Measurements from ENCODE around the gene MRPL20. TPM values are rescaled to one million over a fixed set of nuclear protein-coding genes. Genes with fewer than 3 reads are reported as not detected.
A peak's percentile ranks its signal among the peaks of the same experiment; 100 is the strongest.
"Not testable (repeated sequence)": the region's sequence is repeated elsewhere in the genome, so short reads cannot be mapped to it uniquely, and the experiment has no call there.

Gene MRPL20
- total and polyA plus RNA-seq, 5 donors: 121 to 190 (median 135) TPM

DNA sequence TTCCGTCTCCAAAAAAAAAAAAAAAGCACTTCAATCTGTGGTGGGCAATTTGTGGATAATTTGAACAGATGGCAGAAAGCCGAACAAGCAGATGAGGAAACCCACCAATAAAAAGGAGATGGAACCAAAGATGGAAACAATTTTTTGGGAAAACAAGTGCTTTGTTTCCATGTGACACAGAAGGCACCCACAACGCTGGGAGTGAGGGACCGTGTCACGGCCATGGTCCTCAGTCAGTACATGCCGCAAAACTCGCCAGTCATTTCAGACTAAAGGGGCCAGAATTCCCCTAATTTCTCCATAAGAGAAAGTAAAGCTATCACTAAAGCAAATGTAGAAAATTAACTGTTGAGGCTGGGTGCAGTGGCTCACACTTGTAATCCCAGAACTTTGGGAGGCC, 13.0 kb downstream of the MRPL20 start:
- H3K4me3 ChIP-seq (ENCODE audit: low read length): no peak overlapping the region
- no peaks in the 10 kb centered on the region for H3K9me3 ChIP-seq (ENCODE audit: control insufficient read depth, low read length)
- H3K4me1 ChIP-seq (ENCODE audit: control insufficient read depth, insufficient read depth, low read length): peaks cover 7% of the 10 kb centered on the region
- no peaks in the 10 kb centered on the region for H3K27me3 ChIP-seq (ENCODE audit: control insufficient read depth, insufficient read depth)
- 95% methylated on average over 7 of the region's 7 CpGs for WGBS
- ATAC-seq (no peak), DNase-seq (peak in 2 of 3 donors; percentile 9 to 11)
- no peak overlapping the region for H3K27ac ChIP-seq (ENCODE audit: low read length)
- intact Hi-C loops (cut with DNase I): no loop called here

DNA sequence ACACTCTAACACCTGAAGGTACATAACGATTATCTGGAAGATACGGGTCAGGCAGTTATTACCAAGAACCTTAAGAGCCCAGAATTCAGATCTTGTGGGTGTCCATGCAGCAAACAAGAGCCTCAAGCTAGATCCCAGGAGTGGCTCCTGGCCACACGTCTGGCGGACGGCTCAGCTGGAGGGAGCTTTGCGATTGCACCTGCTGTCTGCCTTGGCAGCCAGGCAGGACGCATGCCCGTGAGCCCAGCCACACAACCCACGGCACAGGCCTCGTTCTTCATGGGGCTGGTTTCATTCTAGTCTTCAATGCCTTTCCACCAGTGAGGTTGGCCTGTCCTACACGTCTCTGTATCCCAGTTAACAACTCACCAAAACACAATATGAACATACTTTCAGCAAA, 13.7 kb downstream of the MRPL20 start:
- Histone ChIP-seq H3K9me3 (ENCODE audit: control insufficient read depth, low read length) (no peaks in the 10 kb centered on the region), H3K27me3 (ENCODE audit: control insufficient read depth, insufficient read depth) (no peaks in the 10 kb centered on the region), H3K4me3 (ENCODE audit: low read length) (no peak overlapping the region), H3K4me1 (ENCODE audit: control insufficient read depth, insufficient read depth, low read length) (peaks cover 7% of the 10 kb centered on the region), H3K27ac (ENCODE audit: low read length) (no peak overlapping the region)
- intact Hi-C loops (cut with DNase I): no loop called here
- peak in 2 of 3 donors; percentile 28 to 31 for DNase-seq
- no peak for ATAC-seq
- WGBS: 94% methylated on average over 11 of the region's 11 CpGs

GRCh38 chr1:1393014-1393413, 14.1 kb downstream of the MRPL20 start:
- peaks cover 5% of the 10 kb centered on the region for H3K4me1 ChIP-seq (ENCODE audit: control insufficient read depth, insufficient read depth, low read length)
- no peak overlapping the region for H3K27ac ChIP-seq (ENCODE audit: low read length)
- ATAC-seq (no peak), DNase-seq (peak in 2 of 3 donors; percentile 3 to 27)
- H3K27me3 ChIP-seq (ENCODE audit: control insufficient read depth, insufficient read depth): no peaks in the 10 kb centered on the region
- no peak overlapping the region for H3K4me3 ChIP-seq (ENCODE audit: low read length)
- WGBS: 86% methylated on average over 4 of the region's 4 CpGs
- intact Hi-C loops (cut with DNase I): no loop called here
- no peaks in the 10 kb centered on the region for H3K9me3 ChIP-seq (ENCODE audit: control insufficient read depth, low read length)

DNA sequence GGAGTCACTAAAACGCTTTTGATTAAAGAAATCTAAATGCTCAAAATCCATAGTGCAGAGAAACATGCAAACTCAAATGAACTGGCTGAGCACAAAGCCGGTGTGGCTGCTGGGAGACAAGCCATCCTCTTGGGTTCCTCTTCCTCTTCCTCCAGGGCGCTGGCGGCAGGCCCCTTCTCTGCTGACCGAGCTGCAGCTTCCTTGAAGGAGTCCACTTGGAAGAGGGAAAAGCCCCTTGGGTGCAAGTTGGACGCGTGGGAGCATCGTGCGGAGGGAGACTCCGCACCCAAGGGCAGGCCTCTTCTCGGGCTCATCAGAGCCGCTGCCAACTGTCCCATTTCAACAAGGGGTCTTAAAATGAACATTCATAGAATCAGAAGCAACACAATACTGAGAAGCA, 15.9 kb downstream of the MRPL20 start:
- intact Hi-C loops (cut with DNase I): no loop called here

DNA sequence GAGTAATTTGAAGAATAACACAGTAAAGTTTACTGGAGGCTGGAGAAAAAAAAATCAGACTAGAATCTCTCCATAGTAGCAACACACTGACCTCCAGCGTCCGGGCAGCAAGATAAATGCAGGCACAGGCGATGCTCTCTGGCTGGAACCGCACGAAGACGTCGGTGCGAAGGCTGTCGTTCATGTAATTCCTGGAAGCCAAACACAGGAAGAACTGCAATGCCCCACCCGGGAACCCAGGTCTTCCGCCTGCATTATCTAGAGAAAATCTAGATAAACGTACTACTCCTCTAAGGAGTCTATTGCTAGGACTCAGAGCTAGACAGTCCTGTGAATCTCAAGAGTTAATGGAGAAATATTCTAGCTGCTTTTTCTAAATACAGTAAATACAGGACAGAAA, 16.4 kb downstream of the MRPL20 start:
- no peaks in the 10 kb centered on the region for H3K9me3 ChIP-seq (ENCODE audit: control insufficient read depth, low read length)
- H3K4me1 ChIP-seq (ENCODE audit: control insufficient read depth, insufficient read depth, low read length): no peaks in the 10 kb centered on the region
- ATAC-seq: no peak
- no peak overlapping the region for H3K4me3 ChIP-seq (ENCODE audit: low read length)
- 66% methylated on average over 12 of the region's 12 CpGs for WGBS
- H3K27me3 ChIP-seq (ENCODE audit: control insufficient read depth, insufficient read depth): no peaks in the 10 kb centered on the region
- intact Hi-C loops (cut with DNase I): no loop called here
- H3K27ac ChIP-seq (ENCODE audit: low read length): no peak overlapping the region
- peak in 2 of 3 donors; percentile 21 to 25 for DNase-seq

More for the DNA sequence above, 15.9 kb downstream of the MRPL20 start:
- DNase-seq: peak in 2 of 3 donors; percentile 34 to 38
- no peak for ATAC-seq
- Histone ChIP-seq H3K9me3 (ENCODE audit: control insufficient read depth, low read length) (no peaks in the 10 kb centered on the region), H3K4me1 (ENCODE audit: control insufficient read depth, insufficient read depth, low read length) (no peaks in the 10 kb centered on the region), H3K4me3 (ENCODE audit: low read length) (no peak overlapping the region), H3K27ac (ENCODE audit: low read length) (no peak overlapping the region), H3K27me3 (ENCODE audit: control insufficient read depth, insufficient read depth) (no peaks in the 10 kb centered on the region)
- 72% methylated on average over 12 of the region's 12 CpGs for WGBS

DNA sequence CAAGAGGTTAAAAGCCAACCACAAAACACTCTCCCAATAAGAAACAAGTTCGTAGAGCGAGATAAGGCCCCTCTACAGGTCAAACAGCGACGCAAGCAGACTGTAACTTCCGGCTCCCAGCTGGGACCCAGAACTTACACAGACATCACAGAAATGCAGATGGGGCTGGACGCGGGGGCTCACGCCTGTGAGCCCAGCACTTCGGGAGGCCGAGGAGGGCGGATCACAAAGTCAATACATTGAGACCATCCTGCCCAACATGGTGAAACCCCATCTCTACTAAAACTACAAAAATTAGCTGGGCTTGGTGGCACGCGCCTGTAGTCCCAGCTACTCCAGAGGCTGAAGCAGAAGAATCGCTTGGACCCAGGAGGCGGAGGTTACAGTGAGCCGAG, 19.0 kb downstream of the MRPL20 start:
- Histone ChIP-seq H3K9me3 (ENCODE audit: control insufficient read depth, low read length) (no peaks in the 10 kb centered on the region), H3K27me3 (ENCODE audit: control insufficient read depth, insufficient read depth) (no peaks in the 10 kb centered on the region), H3K4me3 (ENCODE audit: low read length) (no peak overlapping the region), H3K27ac (ENCODE audit: low read length) (no peak overlapping the region), H3K4me1 (ENCODE audit: control insufficient read depth, insufficient read depth, low read length) (no peaks in the 10 kb centered on the region)
- intact Hi-C loops (cut with DNase I): no loop called here
- ATAC-seq: no peak
- 94% methylated on average over 16 of the region's 16 CpGs for WGBS
- peak in 2 of 3 donors; percentile 21 to 22 for DNase-seq

- intact Hi-C loops (cut with DNase I): no loop called here
- WGBS: 95% methylated on average over 50 of the region's 50 CpGs
- Histone ChIP-seq H3K9me3 (ENCODE audit: control insufficient read depth, low read length) (no peaks in the 10 kb centered on the region), H3K4me1 (ENCODE audit: control insufficient read depth, insufficient read depth, low read length) (no peaks in the 10 kb centered on the region), H3K27me3 (ENCODE audit: control insufficient read depth, insufficient read depth) (no peaks in the 10 kb centered on the region), H3K4me3 (ENCODE audit: low read length) (no peak overlapping the region), H3K27ac (ENCODE audit: low read length) (no peak overlapping the region)
- ATAC-seq: no peak
- DNase-seq: peak in 2 of 3 donors; percentile 46 to 62
Measured at GRCh38 chr1:1387098-1388077, 19.7 kb downstream of the MRPL20 start.

DNA sequence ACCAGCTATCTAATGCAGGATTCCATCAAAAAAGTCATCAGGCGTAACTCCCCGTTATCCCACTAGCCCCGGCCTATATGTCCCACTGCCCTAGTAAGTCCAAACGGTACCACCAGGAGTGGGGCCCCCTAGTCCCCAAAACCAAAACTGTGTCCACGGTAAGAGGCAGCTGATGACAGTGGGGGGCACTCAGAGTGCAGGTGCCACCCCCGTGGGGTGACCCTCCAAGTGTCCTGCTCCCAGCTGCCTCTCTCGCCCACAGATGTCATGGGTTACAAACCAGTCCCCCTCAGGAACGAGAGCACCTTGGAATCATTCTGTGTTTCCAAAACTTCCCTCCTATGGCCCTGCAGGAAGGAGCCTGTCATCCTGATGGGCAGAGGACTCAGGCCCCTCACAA, 21.2 kb downstream of the MRPL20 start:
- Histone ChIP-seq H3K4me3 (ENCODE audit: low read length) (no peak overlapping the region), H3K4me1 (ENCODE audit: control insufficient read depth, insufficient read depth, low read length) (no peaks in the 10 kb centered on the region), H3K27ac (ENCODE audit: low read length) (no peak overlapping the region), H3K27me3 (ENCODE audit: control insufficient read depth, insufficient read depth) (no peaks in the 10 kb centered on the region), H3K9me3 (ENCODE audit: control insufficient read depth, low read length) (no peaks in the 10 kb centered on the region)
- ATAC-seq (no peak), DNase-seq (peak in 2 of 3 donors; percentile 9 to 34)
- intact Hi-C loops (cut with DNase I): no loop called here
- WGBS: 89% methylated on average over 8 of the region's 8 CpGs

- H3K27ac ChIP-seq (ENCODE audit: low read length); intact Hi-C loops (cut with DNase I); ATAC-seq; H3K27me3 ChIP-seq (ENCODE audit: control insufficient read depth, insufficient read depth); H3K9me3 ChIP-seq (ENCODE audit: control insufficient read depth, low read length); H3K4me1 ChIP-seq (ENCODE audit: control insufficient read depth, insufficient read depth, low read length); H3K4me3 ChIP-seq (ENCODE audit: low read length): not testable (repeated sequence)
- WGBS: 94% methylated on average over 29 of the region's 29 CpGs
- peak in 2 of 3 donors; percentile 22 to 26 for DNase-seq
Measured at GRCh38 chr1:1385339-1385738, 21.8 kb downstream of the MRPL20 start.

DNA sequence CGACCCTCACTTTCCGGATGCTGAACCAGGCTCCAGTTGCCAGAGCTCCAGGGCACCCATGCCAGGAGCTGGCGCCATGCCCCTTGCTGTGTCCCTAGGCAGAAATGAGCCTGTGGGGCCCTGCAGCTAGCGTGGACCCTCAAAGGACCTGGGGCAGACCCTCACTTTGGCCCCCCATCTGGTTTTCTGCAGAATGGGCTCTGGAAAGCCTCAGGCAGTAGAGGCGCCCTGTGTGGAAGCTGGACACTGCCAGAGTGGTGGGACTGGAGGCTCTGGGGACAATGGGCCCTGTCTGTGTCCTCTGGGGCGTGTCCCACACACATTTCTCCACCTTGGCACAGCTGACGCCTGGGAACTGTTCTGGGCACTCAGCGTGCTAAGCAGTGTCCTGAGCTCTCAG, 25.8 kb downstream of the MRPL20 start:
- peak in 1 of 3 donors; percentile 43 for DNase-seq

GRCh38 chr1:1380860-1381259, 26.2 kb downstream of the MRPL20 start:
- Histone ChIP-seq H3K9me3 (ENCODE audit: control insufficient read depth, low read length) (no peaks in the 10 kb centered on the region), H3K27ac (ENCODE audit: low read length) (no peak overlapping the region), H3K27me3 (ENCODE audit: control insufficient read depth, insufficient read depth) (no peaks in the 10 kb centered on the region), H3K4me3 (ENCODE audit: low read length) (no peak overlapping the region), H3K4me1 (ENCODE audit: control insufficient read depth, insufficient read depth, low read length) (no peaks in the 10 kb centered on the region)
- WGBS: 93% methylated on average over 16 of the region's 16 CpGs
- DNase-seq (peak in 1 of 3 donors; percentile 37), ATAC-seq (peak in 1 of 2 donors; percentile 15)
- intact Hi-C loops (cut with DNase I): no loop called here

More for the DNA sequence above, 25.8 kb downstream of the MRPL20 start:
- Histone ChIP-seq H3K4me1 (ENCODE audit: control insufficient read depth, insufficient read depth, low read length) (no peaks in the 10 kb centered on the region), H3K27me3 (ENCODE audit: control insufficient read depth, insufficient read depth) (no peaks in the 10 kb centered on the region), H3K9me3 (ENCODE audit: control insufficient read depth, low read length) (no peaks in the 10 kb centered on the region), H3K27ac (ENCODE audit: low read length) (no peak overlapping the region), H3K4me3 (ENCODE audit: low read length) (no peak overlapping the region)
- peak; percentile 4 to 6 for ATAC-seq
- WGBS: 78% methylated on average over 8 of the region's 8 CpGs
- intact Hi-C loops (cut with DNase I): no loop called here
